ENCODE data around the gene PPM1L. TPM values are rescaled to one million over a fixed set of nuclear protein-coding genes. Genes with fewer than 3 reads are reported as not detected.

The PPM1L gene
- total RNA-seq, 1 donor = 2.5 TPM

GRCh38 chr3:160856450-160856849 lies 100.4 kb downstream of the PPM1L start:
- DNase-seq (ENCODE audit: low read depth) = no peak
- no peak overlapping the region for H3K4me3 ChIP-seq (ENCODE audit: low read depth, low read length)
- TF ChIP-seq, protein P1, sequence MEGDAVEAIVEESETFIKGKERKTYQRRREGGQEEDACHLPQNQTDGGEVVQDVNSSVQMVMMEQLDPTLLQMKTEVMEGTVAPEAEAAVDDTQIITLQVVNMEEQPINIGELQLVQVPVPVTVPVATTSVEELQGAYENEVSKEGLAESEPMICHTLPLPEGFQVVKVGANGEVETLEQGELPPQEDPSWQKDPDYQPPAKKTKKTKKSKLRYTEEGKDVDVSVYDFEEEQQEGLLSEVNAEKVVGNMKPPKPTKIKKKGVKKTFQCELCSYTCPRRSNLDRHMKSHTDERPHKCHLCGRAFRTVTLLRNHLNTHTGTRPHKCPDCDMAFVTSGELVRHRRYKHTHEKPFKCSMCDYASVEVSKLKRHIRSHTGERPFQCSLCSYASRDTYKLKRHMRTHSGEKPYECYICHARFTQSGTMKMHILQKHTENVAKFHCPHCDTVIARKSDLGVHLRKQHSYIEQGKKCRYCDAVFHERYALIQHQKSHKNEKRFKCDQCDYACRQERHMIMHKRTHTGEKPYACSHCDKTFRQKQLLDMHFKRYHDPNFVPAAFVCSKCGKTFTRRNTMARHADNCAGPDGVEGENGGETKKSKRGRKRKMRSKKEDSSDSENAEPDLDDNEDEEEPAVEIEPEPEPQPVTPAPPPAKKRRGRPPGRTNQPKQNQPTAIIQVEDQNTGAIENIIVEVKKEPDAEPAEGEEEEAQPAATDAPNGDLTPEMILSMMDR (IDR thresholded peaks at IDR 0.05; ENCODE audit: insufficient read depth, low read length) = no peak

GRCh38 chr3:160857476-160858119 lies 101.6 kb downstream of the PPM1L start:
- H3K4me3 ChIP-seq (ENCODE audit: low read depth, low read length) = no peak overlapping the region
- no peak for DNase-seq (ENCODE audit: low read depth)
- TF ChIP-seq, protein P1 (IDR thresholded peaks at IDR 0.05; ENCODE audit: insufficient read depth, low read length) = no peak

DNA sequence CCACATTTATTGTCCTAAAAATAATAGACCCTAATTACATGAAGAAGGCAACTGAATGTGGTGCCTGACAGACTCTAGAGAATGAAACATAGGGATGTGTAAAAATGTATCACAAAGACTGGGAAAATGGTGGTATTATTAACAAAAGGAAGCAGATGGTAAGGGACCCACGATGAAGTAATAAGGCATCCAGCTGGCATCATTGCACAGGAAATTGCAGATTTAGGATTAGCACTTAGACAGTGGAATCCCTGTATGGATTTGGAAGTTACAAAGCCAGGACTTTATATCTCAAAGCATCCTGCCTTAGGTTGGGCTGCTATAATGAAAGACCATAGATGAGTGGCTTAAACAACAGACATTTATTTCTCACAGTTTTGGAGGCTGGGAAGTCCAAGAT lies 104.3 kb downstream of the PPM1L start:
- no peak for DNase-seq (ENCODE audit: low read depth)
- no peak overlapping the region for H3K4me3 ChIP-seq (ENCODE audit: low read depth, low read length)
- TF ChIP-seq, protein P1 (IDR thresholded peaks at IDR 0.05; ENCODE audit: insufficient read depth, low read length) = no peak

DNA sequence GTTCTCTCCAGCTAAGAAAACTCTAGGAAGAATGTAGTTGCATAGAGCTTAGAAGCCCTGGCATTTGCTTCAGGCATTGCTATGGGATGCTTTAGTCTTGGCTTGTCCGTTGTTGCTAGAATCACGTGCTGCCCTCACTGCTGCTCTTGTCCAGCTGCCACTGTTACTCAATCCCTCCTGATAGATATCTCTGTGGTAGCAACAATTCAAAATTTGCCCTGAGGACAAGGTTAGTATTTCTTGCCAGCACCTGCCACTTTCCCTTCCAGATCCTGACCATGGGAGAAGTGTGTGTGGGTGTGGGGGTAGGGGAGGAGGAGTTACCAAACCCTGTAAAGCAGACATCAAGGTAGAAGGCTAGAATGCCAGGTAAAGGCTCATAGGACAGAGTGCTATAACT lies 113.8 kb downstream of the PPM1L start:
- no peak overlapping the region for H3K4me3 ChIP-seq (ENCODE audit: low read depth, low read length)
- TF ChIP-seq, protein P1 (IDR thresholded peaks at IDR 0.05; ENCODE audit: insufficient read depth, low read length) = no peak
- DNase-seq (ENCODE audit: low read depth) = no peak

- DNase-seq (ENCODE audit: low read depth) = no peak
- TF ChIP-seq, protein P1 (IDR thresholded peaks at IDR 0.05; ENCODE audit: insufficient read depth, low read length) = no peak
- no peak overlapping the region for H3K4me3 ChIP-seq (ENCODE audit: low read depth, low read length)
These were observed 114.3 kb downstream of the PPM1L start for GRCh38 chr3:160870327-160870726.

DNA sequence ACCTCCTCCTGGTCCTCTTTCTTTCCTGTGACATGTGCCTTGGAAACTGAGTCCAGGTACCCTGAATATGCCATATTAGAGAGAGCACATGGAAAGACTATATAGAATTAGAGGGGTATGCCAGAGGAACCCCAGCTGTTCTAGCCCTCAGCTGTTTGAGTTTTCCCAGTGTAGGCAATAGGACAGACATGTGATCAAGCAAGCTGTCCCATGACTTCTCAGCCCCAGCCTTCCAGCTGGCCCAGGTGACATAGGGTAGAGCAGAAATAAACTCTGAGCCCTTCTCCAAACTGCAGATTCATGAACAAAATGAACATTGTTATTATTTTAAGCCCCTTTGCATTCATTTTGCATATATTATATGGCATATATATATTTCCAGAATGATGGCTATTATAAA lies 118.7 kb downstream of the PPM1L start:
- TF ChIP-seq, protein P1 (IDR thresholded peaks at IDR 0.05; ENCODE audit: insufficient read depth, low read length) = no peak
- no peak overlapping the region for H3K4me3 ChIP-seq (ENCODE audit: low read depth, low read length)
- DNase-seq (ENCODE audit: low read depth) = no peak

DNA sequence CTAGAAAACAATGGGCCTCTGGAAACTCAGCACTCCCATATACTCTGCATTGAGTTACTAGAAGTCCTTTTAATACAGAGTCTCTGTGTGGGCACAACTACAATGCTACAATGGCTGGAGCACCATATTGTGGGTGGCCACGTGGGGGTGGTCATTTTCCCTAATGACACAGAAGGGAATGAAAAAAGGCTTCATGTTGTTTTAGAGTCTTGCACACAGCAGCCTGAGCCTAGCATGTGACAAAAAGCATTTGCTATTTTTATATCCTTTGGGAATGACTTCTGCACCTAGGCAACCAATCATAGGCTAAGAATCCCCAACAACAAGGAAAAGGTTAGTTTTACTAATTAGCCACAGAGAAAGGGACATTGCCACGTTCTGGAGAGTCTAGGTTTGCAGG lies 120.6 kb downstream of the PPM1L start:
- H3K4me3 ChIP-seq (ENCODE audit: low read depth, low read length) = no peak overlapping the region
- DNase-seq (ENCODE audit: low read depth) = no peak
- TF ChIP-seq, protein P1 (IDR thresholded peaks at IDR 0.05; ENCODE audit: insufficient read depth, low read length) = no peak
